HG03469 (cell line): ENCODE results near the gene RND3.

Source experiments
- ATAC-seq: cut with Tn5 transposase; IDR thresholded peaks from one replicate; pipeline ENCODE4 v1.9.1; 2021; ENCODE audit warnings: mild to moderate bottlenecking, moderate library complexity, moderate number of reproducible peaks; ENCODE audit not compliant: unreplicated experiment

RND3 gene

DNA sequence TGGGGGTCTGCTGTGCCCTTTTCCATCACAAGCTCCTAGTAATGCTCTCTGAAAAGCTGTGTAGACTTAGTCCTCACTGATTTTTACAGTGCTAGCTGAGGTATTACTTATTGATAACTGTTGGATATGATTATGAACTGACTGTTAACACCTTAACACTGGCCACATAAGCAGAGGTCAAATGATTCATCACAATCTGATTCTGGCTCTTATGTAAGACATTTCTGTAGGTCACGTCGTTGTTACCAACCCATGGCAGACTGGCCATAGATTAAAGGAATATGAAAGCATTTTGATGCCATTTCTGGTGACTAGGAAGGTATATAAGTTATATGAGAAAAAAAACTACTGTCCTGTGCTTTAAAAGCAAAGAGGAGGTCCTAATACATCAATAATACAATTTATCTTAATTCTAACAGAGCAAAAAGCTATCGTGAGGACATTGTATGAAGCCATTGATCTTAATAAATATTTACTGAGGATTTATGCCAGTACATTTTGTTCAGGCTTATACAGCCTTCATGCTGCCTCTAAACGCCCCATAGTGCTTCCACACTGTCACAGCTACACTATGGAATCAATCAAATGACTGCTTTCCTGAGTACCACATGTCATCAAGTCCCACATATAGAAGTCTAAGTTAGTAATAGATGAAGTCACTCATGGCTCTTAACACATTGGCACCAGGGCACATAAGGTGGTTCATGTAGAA, 6.9 kb upstream of the RND3 start:
- ATAC-seq = no peak

DNA sequence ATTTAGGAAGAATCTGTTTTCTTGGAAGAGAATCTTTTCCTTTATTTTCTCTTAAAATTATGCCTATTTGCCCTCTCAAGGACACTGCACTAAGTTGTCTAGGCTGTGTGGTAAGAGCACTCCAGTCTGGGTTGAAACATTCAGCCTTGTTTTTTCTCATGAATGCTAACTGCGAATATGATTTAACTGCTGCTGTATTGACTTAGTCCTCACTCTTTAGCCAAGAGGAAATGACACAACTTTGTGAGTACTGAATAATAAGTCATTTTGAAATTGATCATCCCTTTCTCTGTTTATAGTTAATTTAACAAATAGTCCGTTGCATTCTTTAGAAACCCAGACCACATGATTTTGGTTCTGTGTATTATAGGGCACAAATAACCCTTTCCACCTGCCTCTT, 4.5 kb upstream of the RND3 start:
- no peak for ATAC-seq

DNA sequence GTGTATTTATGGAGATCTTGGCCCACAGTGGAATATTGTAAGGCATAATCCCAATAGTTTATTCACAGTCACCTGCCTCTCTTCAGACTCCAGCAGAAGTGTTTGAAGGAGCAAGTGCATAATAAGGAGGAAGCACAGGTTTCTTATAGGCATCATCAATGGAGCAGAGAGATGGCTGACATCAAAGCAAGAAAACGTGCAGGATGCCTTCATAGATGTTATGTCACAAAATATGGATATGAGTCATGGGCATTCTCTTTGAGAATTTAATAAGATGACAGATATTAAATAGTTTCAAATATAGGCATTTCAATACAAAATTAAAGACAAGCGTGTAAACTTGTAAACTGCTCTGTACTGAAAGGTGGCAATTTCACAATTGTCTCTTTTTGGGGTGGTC, 4.0 kb upstream of the RND3 start:
- no peak for ATAC-seq

DNA sequence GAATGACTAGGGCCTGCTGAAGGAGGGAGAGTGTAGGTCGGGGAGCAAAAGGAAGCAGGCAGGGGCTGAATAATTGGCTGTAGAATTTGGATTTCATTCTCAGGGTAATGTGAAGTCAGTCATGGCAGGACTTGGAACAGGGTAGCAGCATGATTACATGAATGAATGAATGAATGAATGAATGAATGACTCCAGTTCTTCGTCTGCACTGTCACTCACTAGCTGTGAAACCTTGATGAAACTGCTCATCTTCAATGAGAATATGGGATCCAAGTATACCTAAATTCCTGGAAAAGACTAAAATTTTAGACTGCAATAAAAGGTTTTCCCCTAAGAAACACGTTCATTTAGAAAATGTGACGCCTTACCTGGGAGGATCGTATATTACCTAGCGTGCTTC, 3.0 kb upstream of the RND3 start:
- no peak for ATAC-seq

DNA sequence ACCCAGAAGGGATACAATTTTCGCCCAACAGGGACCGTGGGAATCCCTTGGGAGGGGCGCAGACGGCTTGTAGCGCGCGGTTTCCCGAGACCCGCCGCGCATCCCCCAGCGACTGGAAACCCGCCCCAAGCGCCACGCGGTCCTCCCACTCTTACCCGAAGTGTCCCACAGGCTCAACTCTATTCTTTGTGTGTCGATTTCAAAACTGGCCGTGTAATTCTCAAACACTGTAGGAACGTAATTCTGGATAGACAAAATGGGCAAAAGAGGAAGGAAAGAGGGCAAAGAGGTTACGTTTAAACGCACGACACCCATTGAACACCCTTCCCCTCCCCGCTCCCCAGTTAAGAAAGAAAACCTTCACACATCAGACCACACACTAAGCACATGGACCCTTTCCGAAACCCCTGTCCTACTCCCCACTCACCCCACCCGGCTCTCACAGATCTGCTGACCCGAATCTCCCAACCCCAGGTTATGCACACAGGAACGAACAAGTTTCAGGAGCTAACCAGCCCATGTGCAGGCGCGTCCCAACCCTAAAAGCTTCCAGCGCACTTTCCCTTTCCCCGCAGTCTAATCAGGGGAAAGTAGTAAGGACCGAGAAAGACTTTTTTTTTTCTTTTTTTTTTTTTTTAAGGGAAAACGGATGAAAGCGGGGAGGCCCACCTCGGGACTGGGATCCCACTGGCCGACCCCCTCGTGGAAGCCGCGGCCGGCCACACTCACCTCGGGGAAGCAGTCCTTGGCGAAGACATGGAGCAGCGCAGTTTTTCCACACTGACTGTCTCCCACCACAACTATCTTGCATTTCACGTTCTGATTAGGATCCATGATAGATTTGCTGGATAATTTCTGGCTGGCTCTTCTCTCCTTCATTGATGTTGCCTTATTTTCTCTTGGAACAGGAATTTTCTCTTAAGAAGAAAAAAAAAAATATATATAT, 655 bp downstream of the RND3 start:
- ATAC-seq = no peak

DNA sequence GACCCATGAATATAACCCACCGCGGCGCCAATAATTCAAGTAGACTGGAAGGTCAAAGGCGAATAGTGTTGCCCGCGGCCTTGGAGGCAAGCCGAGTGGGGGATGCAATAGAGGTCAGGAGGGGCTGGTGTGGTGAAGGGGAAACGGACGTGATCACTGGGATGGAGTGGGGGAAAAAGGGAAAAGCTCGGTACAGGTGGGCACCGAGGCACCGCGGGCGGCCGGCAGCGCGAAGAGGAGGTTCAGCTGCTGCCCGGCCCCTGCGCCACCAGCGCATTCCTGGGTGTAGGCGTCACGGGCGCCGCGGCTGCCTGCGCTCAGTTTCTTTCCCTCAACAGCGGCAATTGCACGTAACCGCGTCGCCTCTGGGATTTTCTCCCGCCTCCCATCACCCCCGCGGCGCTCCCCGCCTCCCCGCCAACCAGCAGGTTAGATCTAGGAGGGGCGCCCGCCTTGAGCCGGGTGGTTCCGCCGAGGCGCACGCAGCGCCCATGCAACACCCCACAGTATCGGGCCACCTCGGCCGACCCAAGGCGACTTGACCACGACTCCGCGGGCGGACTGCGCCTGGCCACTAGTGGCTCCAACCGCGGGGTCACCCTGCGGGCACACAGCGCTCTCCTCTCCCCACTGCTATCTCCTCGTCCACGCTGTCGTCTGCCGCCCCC, 1.5 kb downstream of the RND3 start:
- no peak for ATAC-seq

DNA sequence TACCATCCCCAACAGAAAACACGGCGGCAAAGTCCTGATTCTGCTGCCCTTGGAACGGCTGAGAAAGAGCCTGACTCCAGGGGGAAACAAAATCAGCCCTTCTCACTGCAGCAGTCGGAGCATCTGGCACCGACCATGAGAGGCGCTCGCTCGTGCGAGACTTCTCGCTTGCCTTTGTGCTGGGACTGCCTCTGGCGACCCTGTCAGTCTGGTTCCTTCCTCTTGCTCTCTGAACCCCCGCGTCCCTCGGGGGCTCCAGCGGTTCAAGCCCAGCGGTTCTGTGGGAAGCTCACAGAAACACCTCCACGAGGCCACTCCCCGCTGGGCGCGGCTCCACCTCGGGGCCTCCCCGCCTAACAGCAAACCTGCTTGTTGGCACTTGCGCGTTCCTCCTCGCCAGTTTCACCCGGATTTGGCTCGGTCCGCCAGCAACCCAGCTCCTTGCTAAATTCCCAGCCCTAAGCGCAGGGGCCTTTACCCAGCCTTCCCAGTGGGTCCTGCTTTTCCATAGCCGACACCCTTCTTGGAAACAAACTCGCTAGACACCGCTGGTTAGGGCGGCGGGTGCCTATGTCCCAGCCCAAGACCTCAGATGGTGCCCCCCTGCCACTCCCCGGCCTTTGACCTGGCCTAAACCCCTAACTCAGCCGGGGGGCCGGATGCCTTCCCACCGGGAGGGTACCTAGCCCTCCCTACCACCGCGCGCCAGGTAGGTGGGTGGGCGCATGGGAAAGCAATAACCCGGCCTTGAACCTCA, 2.2 kb downstream of the RND3 start:
- ATAC-seq = no peak

DNA sequence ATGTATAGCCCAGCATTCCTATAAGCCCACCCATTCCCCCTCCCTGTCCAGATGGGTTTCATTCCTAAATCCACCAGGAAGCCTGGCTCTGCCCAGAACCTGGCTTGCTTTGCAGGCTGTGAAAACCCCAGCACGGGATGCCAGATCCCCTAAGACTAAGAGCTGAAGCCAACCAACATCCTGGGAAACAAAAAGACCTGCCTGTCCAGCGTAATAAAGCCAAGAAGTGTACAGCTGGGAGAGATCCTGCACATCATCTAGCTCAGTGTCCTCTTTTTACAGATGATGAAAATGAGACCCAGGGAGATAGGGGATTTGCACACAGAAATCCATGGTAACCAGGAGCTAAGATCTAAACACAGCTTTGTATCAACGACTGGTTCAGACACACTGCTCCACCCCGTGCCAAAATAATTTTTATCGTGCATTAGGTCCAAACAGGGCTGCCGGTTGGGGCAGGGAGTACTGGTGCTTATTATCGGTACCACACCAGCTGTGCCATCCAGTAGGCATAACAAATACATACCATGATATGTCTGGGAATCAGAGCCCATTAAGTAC, 2.9 kb downstream of the RND3 start:
- no peak for ATAC-seq

DNA sequence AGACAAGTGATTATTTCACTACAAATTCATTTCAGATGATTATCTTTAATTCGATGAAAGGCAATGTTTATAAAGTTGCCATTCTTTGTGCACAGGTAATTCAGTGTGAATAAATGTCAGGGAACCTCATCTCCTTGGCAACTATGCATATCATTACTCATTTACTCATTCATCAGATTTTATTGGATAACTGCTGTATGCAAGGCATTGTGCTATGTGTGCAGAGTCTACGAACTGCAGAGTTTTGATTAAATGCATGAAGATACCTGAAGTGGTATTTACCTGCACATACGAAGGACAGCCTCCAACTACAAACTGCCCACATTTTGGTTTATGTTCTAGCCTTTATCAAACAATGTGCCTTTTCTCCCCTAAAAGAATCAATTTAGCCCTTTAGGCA, 3.5 kb downstream of the RND3 start:
- ATAC-seq = no peak

DNA sequence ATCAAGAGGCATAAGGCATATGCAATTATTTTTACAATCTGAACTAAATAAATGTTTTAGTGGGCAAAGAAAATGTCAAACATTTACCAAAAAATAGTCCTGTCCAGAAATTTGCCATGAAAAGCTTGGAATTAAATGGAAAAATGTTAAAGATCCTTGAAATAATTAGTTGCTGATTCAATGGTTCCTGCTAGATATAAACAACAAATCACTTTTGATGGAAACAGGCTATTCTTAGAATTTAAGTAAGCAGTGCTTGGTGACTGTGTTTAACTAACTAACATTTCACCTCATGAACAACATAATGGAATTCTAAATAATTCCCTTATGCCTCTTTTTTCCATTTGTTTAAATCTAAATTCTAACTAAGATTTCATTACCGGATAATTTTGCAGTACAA, 3.9 kb downstream of the RND3 start:
- ATAC-seq = no peak

DNA sequence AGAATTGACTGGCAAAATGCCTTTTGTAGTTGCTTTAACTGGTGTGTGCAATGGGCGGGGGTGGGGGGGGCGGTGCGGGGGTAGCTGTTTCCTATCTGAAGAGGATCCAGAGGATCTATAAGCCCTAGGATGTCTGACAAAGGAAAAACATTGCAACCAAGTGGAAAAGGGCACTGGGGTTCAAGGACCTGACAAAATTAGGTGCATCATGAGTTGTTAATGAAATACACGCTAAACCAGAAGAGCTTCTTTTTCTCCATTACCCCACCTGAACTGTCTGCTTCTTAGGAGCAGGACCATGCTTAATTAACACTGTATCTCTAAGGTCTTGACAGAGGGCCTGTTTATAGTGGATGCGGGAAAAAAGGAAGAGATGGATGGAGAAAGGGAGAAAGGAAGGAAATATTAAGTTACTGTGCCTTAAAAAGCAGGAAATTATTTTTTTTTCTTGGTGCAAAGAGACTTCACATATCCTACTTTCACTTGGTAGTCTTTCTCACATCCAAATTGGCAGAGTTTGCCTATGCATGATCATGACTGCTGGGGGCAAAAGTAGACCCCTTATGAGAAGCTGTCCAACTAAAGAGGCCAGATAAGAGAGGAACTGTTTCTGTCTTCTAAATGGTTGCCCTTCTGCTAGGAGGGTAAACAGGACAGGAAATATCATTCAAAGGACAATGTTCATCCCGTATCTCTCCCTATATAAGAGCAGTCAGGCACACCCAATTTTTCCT, 4.6 kb downstream of the RND3 start:
- no peak for ATAC-seq

DNA sequence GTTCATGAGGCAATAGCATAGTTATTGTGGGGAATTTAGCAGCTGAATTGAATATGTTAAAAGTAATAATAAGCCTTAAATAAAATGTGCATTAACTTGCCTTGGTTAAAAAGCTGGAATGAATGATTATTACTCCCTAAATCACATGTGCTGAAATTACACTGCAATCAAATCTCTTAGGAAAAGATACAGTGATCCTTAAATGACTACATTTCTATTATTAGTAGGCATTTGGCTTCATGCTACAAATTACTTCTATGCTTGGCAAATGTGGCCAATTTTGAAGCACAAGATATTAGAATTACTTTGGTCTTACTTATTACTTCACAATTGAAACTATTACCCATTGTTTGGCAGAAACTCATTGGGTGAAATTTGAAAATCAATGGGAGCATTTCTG, 5.4 kb downstream of the RND3 start:
- no peak for ATAC-seq

DNA sequence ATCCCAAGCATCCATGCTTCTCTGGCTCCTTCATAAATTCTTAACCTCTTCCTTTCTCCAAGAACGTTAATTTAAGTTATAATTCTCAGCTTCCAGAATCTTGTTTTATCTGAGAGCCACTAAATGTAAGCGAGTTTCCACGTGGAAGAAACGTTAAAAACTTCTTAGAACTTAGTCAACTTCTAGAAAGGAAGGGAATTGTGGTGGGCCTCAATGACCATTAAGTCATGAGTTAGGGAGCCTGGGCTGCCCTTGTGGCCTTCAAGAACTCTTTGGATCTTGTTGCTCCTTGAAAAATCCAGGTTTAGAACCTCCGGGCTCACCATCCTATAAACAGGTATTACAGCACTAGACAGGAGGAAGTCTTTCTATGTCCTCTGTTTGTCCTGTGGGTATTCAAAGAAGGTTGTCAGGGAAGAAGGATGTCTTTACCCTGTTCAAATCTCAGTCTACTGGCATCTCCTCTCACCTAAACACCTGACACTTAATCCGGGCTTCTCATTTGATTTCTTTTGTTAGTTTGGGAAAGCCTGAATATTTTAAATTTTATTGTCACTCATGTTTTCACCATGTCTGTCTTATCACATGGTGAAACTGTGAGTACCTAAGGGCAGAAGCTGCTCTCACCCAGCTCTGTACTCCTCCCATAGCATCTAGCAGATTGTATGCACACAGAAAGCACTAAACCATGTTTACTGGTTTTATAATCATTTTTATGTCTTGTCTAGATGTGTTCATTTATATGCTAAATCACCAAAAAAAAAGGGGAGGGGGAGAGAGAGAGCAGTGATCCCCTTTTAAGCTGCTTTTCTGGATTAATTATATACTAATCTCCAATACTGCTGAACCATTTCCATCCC, 6.3 kb downstream of the RND3 start:
- ATAC-seq = no peak

DNA sequence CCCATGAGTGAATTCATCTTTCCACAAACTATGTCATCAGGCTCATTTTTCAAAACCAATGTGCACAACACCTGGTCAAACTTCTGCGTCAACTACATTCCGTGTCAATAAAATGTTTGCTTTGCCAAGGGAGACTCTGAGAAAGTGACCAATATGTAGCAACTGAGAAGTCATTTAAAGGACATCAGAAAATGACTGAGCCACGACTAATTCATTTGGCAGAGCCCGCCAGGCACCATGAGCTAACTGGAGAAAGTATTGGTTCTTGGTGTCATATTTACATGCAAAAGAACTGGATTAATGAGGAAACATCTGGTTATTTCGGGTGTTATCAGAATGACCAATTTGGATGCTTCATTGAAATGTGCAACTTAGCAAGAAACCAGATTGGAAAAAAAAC, 7.2 kb downstream of the RND3 start:
- no peak for ATAC-seq

DNA sequence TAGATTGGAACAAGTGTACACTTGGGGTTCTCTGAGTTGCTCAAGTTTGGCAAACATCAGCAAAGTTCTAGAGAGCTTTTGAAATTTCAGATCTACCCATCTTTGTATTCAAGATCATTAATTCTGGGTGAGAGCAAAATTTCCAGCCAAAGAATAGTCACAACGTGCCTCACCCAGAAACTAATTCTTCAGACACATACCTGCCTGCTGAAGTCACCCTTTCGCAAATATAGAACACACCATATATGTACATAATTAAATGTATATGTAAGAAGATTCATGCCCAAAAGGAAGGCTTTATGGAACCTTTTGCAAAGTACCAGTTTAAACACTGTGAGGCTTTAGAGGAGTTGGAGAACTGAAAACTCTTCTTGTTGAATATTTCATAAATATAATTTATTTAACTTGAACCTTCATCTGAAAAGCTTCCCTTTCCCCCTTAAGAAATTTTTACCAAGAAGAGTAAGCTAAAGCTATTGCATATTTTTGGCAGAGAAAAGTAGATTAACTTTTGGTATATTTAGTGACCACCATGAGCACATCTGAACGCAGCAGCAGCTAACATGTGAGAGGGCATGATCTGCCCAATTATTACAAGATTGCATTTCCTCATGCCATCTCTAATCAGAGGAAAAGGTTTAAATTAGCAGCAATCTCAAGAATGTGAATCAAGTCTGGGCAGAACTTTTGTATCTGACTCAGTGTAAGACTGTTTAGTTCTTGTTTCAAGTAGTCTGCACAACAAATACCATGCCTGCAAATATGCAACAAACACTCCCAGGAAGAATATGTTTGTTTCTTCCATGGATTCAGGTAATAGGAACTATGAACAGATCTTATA, 8.2 kb downstream of the RND3 start:
- ATAC-seq = no peak

DNA sequence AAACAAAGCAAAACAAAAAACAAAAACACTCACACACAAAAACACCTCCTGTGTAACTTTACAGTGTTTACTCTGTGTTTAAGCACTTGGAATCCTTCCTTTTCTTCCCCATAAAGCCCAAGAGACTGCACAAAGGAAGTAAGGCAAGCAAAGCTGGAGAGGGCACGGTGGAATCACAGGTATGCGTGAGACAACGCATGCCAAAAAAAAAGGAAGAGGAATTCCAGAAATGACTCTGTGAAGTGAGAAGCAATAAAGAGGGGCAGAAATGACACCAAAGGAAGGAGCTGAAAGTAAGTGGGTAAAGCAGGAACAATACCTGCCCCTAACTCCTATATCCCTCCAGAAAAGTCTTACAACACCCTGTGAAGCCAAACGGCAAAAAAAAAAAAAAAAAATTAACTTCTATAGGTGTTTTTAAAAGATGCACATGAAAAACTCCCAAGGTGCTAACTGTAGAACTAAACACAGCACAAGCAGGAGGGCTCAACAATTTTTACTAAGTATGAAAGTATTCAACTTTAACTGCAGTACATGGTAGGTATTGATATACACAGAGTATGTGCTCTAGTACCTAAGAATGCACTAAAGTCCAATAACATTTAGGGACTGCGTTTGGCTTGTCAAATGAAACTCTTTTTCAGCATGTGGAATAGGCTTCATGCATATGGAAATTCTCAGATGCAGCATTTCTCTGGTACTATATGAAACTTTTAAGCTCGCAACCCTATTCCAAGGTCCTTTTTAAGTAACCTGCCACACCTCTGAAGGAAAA, 9.1 kb downstream of the RND3 start:
- ATAC-seq = no peak

DNA sequence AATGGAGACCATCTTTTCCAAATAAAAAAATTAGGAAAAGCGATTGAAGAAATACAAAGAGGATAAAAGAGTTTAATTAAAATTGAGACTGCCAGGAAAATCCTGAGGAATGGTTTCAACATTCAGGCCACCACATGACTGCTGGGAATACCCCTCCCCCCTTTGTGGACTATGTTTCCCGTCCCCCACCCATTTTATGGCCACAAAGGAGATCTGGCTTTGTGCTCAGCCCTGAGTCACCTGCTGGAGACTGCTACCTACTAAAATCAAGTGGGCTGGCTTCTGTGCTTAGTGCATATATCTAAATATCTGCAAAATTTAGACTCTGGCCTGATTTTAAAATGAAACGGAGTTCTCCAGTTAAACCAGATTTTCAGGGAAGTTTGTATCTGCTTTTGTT, 10.1 kb downstream of the RND3 start:
- no peak for ATAC-seq
